Fibroblast of skin of abdomen (primary cell): ENCODE data around the gene NETO1.

Source experiments
- DNase-seq: peaks from one replicate; pipeline ENCODE4 v3.0.0-alpha.2; 2013

The NETO1 gene

GRCh38 chr18:72846736-72847533 is 20.9 kb downstream of the NETO1 start:
- DNase-seq: no peak

- DNase-seq: no peak
Measured at GRCh38 chr18:72843743-72844142, 24.0 kb downstream of the NETO1 start.

GRCh38 chr18:72840109-72840508 is 27.7 kb downstream of the NETO1 start:
- no peak for DNase-seq

- DNase-seq: no peak
Measured at GRCh38 chr18:72834731-72835130, 33.1 kb downstream of the NETO1 start.

- DNase-seq: no peak
Measured at GRCh38 chr18:72833471-72833870, 34.3 kb downstream of the NETO1 start.

GRCh38 chr18:72830109-72830508 is 37.7 kb downstream of the NETO1 start:
- no peak for DNase-seq

GRCh38 chr18:72828601-72829000 is 39.2 kb downstream of the NETO1 start:
- no peak for DNase-seq

GRCh38 chr18:72826736-72827135 is 41.1 kb downstream of the NETO1 start:
- no peak for DNase-seq

GRCh38 chr18:72823345-72823744 is 44.4 kb downstream of the NETO1 start:
- DNase-seq: no peak

- no peak for DNase-seq
Measured at GRCh38 chr18:72822202-72822601, 45.6 kb downstream of the NETO1 start.

GRCh38 chr18:72820571-72820970 is 47.2 kb downstream of the NETO1 start:
- DNase-seq: no peak

GRCh38 chr18:72819050-72819449 is 48.7 kb downstream of the NETO1 start:
- no peak for DNase-seq

GRCh38 chr18:72811047-72811446 is 56.7 kb downstream of the NETO1 start:
- no peak for DNase-seq

- no peak for DNase-seq
Measured at GRCh38 chr18:72808680-72809079, 59.1 kb downstream of the NETO1 start.

GRCh38 chr18:72799106-72799505 is 68.7 kb downstream of the NETO1 start:
- DNase-seq: no peak

- no peak for DNase-seq
Measured at GRCh38 chr18:72783530-72783929, 84.3 kb downstream of the NETO1 start.

- DNase-seq: no peak
Measured at GRCh38 chr18:72774914-72775313, 92.9 kb downstream of the NETO1 start.

GRCh38 chr18:72772916-72773315 is 94.9 kb downstream of the NETO1 start:
- no peak for DNase-seq

GRCh38 chr18:72768681-72769229 is 99.0 kb downstream of the NETO1 start:
- no peak for DNase-seq

- DNase-seq: peak; percentile 63
Measured at GRCh38 chr18:72762515-72763122, 105.2 kb downstream of the NETO1 start.

GRCh38 chr18:72752220-72752619 is 115.6 kb downstream of the NETO1 start:
- DNase-seq: no peak

GRCh38 chr18:72742002-72742401 is 125.8 kb downstream of the NETO1 start:
- no peak for DNase-seq

GRCh38 chr18:72738136-72738535 is 129.7 kb downstream of the NETO1 start:
- no peak for DNase-seq

GRCh38 chr18:72727776-72728175 is 140.0 kb downstream of the NETO1 start:
- DNase-seq: no peak
